HUES48 (cell line): ENCODE data around the gene C10orf71.

Experiments used
- H3K27ac ChIP-seq: one replicate; pipeline ENCODE4 v1.7.0; 2013; ENCODE audit warnings: low read depth, low read length, inconsistent platforms
- H3K27me3 ChIP-seq: 2 replicates; pipeline ENCODE4 v1.6.1; 2013; ENCODE audit warnings: mild to moderate bottlenecking, low read length; ENCODE audit not compliant: control insufficient read depth, insufficient read depth
- H3K36me3 ChIP-seq: 2 replicates; pipeline ENCODE4 v1.6.1; 2013; ENCODE audit warnings: low read length; ENCODE audit not compliant: control insufficient read depth, insufficient read depth
- H3K4me1 ChIP-seq: 2 replicates; pipeline ENCODE4 v1.6.1; 2013; ENCODE audit warnings: mild to moderate bottlenecking, low read length; ENCODE audit not compliant: control insufficient read depth, insufficient read depth
- H3K4me3 ChIP-seq: 2 replicates; pipeline ENCODE4 v1.5.1; 2013; ENCODE audit warnings: mild to moderate bottlenecking, low read depth, low read length
- H3K9ac ChIP-seq: 2 replicates; pipeline ENCODE4 v1.6.1; 2013; ENCODE audit warnings: mild to moderate bottlenecking, low read depth, low read length, moderate library complexity
- H3K9me3 ChIP-seq: 2 replicates; pipeline ENCODE4 v1.6.1; 2013; ENCODE audit warnings: low read length; ENCODE audit not compliant: control insufficient read depth, insufficient read depth

C10orf71 gene

GRCh38 chr10:49353026-49353894 is 54.3 kb downstream of the C10orf71 start:
- no peak overlapping the region for H3K27ac ChIP-seq
- H3K9me3 ChIP-seq, result no peaks in the 10 kb centered on the region
- H3K27me3 ChIP-seq, result no peaks in the 10 kb centered on the region
- no peaks in the 10 kb centered on the region for H3K36me3 ChIP-seq
- H3K9ac ChIP-seq, result no peak overlapping the region
- H3K4me3 ChIP-seq, result no peak overlapping the region
- H3K4me1 ChIP-seq, result no peaks in the 10 kb centered on the region

GRCh38 chr10:49353895-49354566 is 55.1 kb downstream of the C10orf71 start:
- no peaks in the 10 kb centered on the region for H3K27me3 ChIP-seq
- H3K27ac ChIP-seq, result no peak overlapping the region
- H3K9ac ChIP-seq, result no peak overlapping the region
- no peak overlapping the region for H3K4me3 ChIP-seq
- H3K4me1 ChIP-seq, result no peaks in the 10 kb centered on the region
- H3K9me3 ChIP-seq, result no peaks in the 10 kb centered on the region
- no peaks in the 10 kb centered on the region for H3K36me3 ChIP-seq

- Histone ChIP-seq H3K36me3 (no peaks in the 10 kb centered on the region), H3K27me3 (no peaks in the 10 kb centered on the region), H3K4me1 (0 out of 2 replicates have a peak, but pooled peaks cover under 1% of the 10 kb centered on the region)
Measured at GRCh38 chr10:49354593-49354992, 55.6 kb downstream of the C10orf71 start.

GRCh38 chr10:49355221-49355620 is 56.3 kb downstream of the C10orf71 start:
- H3K27me3 ChIP-seq, result no peaks in the 10 kb centered on the region
- H3K9ac ChIP-seq, result no peak overlapping the region
- H3K36me3 ChIP-seq, result no peaks in the 10 kb centered on the region
- peaks cover 7% of the 10 kb centered on the region; the same call in 1 of the 2 replicates for H3K4me1 ChIP-seq
- H3K4me3 ChIP-seq, result no peak overlapping the region
- H3K9me3 ChIP-seq, result no peaks in the 10 kb centered on the region
- H3K27ac ChIP-seq, result no peak overlapping the region

More at GRCh38 chr10:49354593-49354992, 55.6 kb downstream of the C10orf71 start:
- Histone ChIP-seq H3K9ac (no peak overlapping the region), H3K27ac (no peak overlapping the region), H3K9me3 (no peaks in the 10 kb centered on the region), H3K4me3 (no peak overlapping the region)

- H3K27me3 ChIP-seq, result no peaks in the 10 kb centered on the region
- H3K9me3 ChIP-seq, result no peaks in the 10 kb centered on the region
- no peak overlapping the region for H3K4me3 ChIP-seq
- peaks cover 7% of the 10 kb centered on the region; the same call in 1 of the 2 replicates for H3K4me1 ChIP-seq
- H3K27ac ChIP-seq, result no peak overlapping the region
- no peak overlapping the region for H3K9ac ChIP-seq
- H3K36me3 ChIP-seq, result no peaks in the 10 kb centered on the region
Measured at GRCh38 chr10:49356181-49356580, 57.2 kb downstream of the C10orf71 start.

- H3K27me3 ChIP-seq, result no peaks in the 10 kb centered on the region
- H3K4me1 ChIP-seq, result peaks cover 7% of the 10 kb centered on the region; the same call in 1 of the 2 replicates
- H3K36me3 ChIP-seq, result no peaks in the 10 kb centered on the region
- no peaks in the 10 kb centered on the region for H3K9me3 ChIP-seq
- H3K4me3 ChIP-seq, result no peak overlapping the region
- H3K9ac ChIP-seq, result no peak overlapping the region
- H3K27ac ChIP-seq, result no peak overlapping the region
Measured at GRCh38 chr10:49356944-49357343, 58.0 kb downstream of the C10orf71 start.

- Histone ChIP-seq H3K9me3 (no peaks in the 10 kb centered on the region), H3K27me3 (no peaks in the 10 kb centered on the region), H3K36me3 (no peaks in the 10 kb centered on the region), H3K27ac (no peak overlapping the region), H3K4me1 (peaks cover 7% of the 10 kb centered on the region; the same call in 1 of the 2 replicates), H3K4me3 (no peak overlapping the region), H3K9ac (no peak overlapping the region)
Measured at GRCh38 chr10:49357910-49358309, 58.9 kb downstream of the C10orf71 start.

- Histone ChIP-seq H3K27ac (no peak overlapping the region), H3K36me3 (no peaks in the 10 kb centered on the region), H3K4me1 (peaks cover 7% of the 10 kb centered on the region; the same call in 1 of the 2 replicates), H3K27me3 (no peaks in the 10 kb centered on the region), H3K9ac (no peak overlapping the region), H3K4me3 (no peak overlapping the region), H3K9me3 (no peaks in the 10 kb centered on the region)
Measured at GRCh38 chr10:49359349-49360270, 60.6 kb downstream of the C10orf71 start.

GRCh38 chr10:49360271-49361177 is 61.6 kb downstream of the C10orf71 start:
- peaks cover 7% of the 10 kb centered on the region; the same call in 1 of the 2 replicates for H3K4me1 ChIP-seq
- no peak overlapping the region for H3K4me3 ChIP-seq
- no peak overlapping the region for H3K9ac ChIP-seq
- no peaks in the 10 kb centered on the region for H3K36me3 ChIP-seq
- no peaks in the 10 kb centered on the region for H3K27me3 ChIP-seq
- H3K27ac ChIP-seq, result no peak overlapping the region
- no peaks in the 10 kb centered on the region for H3K9me3 ChIP-seq

GRCh38 chr10:49361178-49361554 is 62.2 kb downstream of the C10orf71 start:
- no peak overlapping the region for H3K27ac ChIP-seq
- H3K27me3 ChIP-seq, result no peaks in the 10 kb centered on the region
- no peaks in the 10 kb centered on the region for H3K9me3 ChIP-seq
- no peak overlapping the region for H3K9ac ChIP-seq
- H3K36me3 ChIP-seq, result no peaks in the 10 kb centered on the region
- H3K4me1 ChIP-seq, result peaks cover 7% of the 10 kb centered on the region; the same call in 1 of the 2 replicates
- H3K4me3 ChIP-seq, result no peak overlapping the region
